Activated CD4-positive, alpha-beta memory T cell treated with anti-CD3 and anti-CD28 coated beads for 36 hours (primary cell): ENCODE measurements around the gene HECTD4. TPM values are rescaled to one million over a fixed set of nuclear protein-coding genes. Genes with fewer than 3 reads are reported as not detected.

Experiments
- CTCF ChIA-PET: fragments of 350-600 bp; sonication (Branson Sonifier 250); formaldehyde crosslinking; loops from one replicate; lab custom pipeline; 2021; ENCODE audit warnings: antibody characterized with exemption, inconsistent platforms; lab: Charles Lee
- POLR2A ChIA-PET: fragments of 350-600 bp; sonication (Branson Sonifier 250); formaldehyde crosslinking; loops from one replicate; lab custom pipeline; 2021; ENCODE audit warnings: antibody characterized with exemption; lab: Charles Lee
- DNase-seq: peaks from one replicate; pipeline ENCODE4 v3.0.0-alpha.2; 2020
- H3K27ac Mint-ChIP-seq: one replicate; pipeline ENCODE4 v1.8.0; 2021; ENCODE audit warnings: mixed read lengths
- H3K27me3 Mint-ChIP-seq: one replicate; pipeline ENCODE4 v1.8.0; 2021; ENCODE audit warnings: mixed read lengths
- H3K36me3 Mint-ChIP-seq: one replicate; pipeline ENCODE4 v1.8.0; 2021; ENCODE audit warnings: mixed read lengths
- H3K4me1 Mint-ChIP-seq: one replicate; pipeline ENCODE4 v1.8.0; 2021; ENCODE audit warnings: low read depth, mixed read lengths
- H3K4me3 Mint-ChIP-seq: one replicate; pipeline ENCODE4 v1.8.0; 2021; ENCODE audit warnings: mild to moderate bottlenecking, mixed read lengths
- H3K9me3 Mint-ChIP-seq: one replicate; pipeline ENCODE4 v1.8.0; 2021; ENCODE audit warnings: mixed read lengths
- intact Hi-C: fragments of 100-400 bp; cut with micrococcal nuclease; formaldehyde crosslinking; loops from one replicate; pipeline ENCODE4 v1.15.1; 2023
- total RNA-seq, 2 experiments: library from RNA; stranded (reverse); gene quantifications; one replicate each; pipeline ENCODE4 v1.2.3, GENCODE V29; 2021

HECTD4 gene
- total RNA-seq, 2 experiments from 2014 or later, result 24.0 to 24.4 TPM

DNA sequence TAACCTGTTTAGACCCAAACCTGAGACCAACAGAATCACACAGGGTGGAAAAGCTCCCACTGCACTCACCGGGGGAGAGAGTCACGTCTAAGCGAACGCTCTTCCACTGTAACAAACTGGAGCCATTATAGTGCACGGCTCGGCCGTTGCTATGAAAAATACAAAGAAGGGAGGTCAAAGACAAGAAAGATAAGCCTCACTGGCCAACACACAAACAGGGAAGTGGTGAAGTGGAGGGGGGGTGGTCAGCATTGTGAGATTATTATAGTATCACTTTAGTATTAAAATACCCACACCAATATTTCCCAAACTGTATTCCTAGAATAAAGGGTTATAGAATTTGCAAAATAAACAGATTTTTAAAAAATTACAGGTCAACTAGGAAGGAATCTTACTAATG lies 166.0 kb downstream of the HECTD4 start:
- intact Hi-C loops, result no loop called here
- Mint-ChIP-seq H3K9me3 (no peaks in the 10 kb centered on the region), H3K27me3 (no peaks in the 10 kb centered on the region), H3K36me3 (peaks cover 14% of the 10 kb centered on the region), H3K27ac (no peak overlapping the region), H3K4me3 (no peak overlapping the region), H3K4me1 (no peaks in the 10 kb centered on the region)
- no peak for DNase-seq
- ChIA-PET CTCF (interaction anchor here (0.6 kb wide), 1 partner anchor 107 kb away, joined by 3 read pairs; no protein-coding TSS in a partner anchor), POLR2A (no interaction called here)

DNA sequence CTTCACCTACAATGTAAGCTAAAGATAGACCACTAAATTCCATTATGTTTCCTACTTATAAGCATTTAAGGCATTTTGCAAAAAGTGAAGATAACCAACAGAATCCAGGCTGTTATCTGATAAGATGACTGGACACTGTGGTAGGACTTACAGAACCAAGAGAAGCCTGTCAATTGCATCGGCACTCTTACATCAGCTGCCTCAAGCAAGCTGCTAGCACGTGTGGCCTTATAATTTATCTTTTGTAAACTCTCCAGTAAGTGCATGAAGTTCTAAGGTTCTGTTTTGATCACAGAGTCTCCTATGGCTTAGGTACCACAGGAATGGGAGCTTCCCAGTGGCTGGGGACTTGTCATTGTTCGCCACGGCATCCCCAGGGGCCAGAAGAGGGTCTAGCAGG lies 168.2 kb downstream of the HECTD4 start:
- no peaks in the 10 kb centered on the region for H3K4me1 Mint-ChIP-seq
- no peak overlapping the region for H3K4me3 Mint-ChIP-seq
- CTCF ChIA-PET, result no interaction called here
- POLR2A ChIA-PET, result no interaction called here
- no peak for DNase-seq
- H3K36me3 Mint-ChIP-seq, result peaks cover 20% of the 10 kb centered on the region
- no peaks in the 10 kb centered on the region for H3K9me3 Mint-ChIP-seq
- intact Hi-C loops, result no loop called here
- H3K27ac Mint-ChIP-seq, result no peak overlapping the region
- H3K27me3 Mint-ChIP-seq, result no peaks in the 10 kb centered on the region

DNA sequence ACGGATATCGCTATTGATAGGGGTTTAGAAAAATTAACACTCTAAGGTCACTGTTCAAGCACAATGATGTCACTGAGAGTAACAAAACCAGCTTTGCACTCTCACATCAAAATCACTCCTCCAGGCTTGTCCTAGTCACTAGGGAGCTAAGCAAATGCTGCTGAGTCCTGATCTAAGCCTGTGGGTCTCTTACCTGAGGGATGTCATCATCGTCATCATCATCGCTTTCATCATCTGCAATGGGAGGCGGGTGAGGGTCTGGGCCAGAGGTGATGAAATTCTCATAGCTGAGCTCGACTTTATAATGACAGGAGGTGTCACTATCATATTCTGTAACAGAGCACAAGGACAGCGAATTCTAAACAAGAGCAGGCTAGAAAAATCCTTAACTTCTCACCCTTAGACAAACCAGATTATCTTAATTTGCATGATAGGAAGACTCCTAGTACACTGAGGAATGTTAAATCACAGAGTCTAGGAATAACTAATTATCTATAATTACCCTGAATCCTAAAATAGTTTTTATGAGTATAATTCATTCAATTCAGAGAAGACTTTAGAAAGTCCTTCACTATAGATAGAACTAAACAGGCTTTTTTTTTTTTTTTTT lies 173.8 kb downstream of the HECTD4 start:
- peaks cover 2% of the 10 kb centered on the region for H3K4me1 Mint-ChIP-seq
- no peak for DNase-seq
- CTCF ChIA-PET, result interaction anchor here (0.9 to 1.6 kb wide), 3 partner anchors 8 to 179 kb away, joined by 3 to 5 read pairs (median 3); no protein-coding TSS in a partner anchor
- H3K27ac Mint-ChIP-seq, result no peak overlapping the region
- POLR2A ChIA-PET, result no interaction called here
- H3K36me3 Mint-ChIP-seq, result peaks cover 28% of the 10 kb centered on the region
- no peak overlapping the region for H3K4me3 Mint-ChIP-seq
- intact Hi-C loops, result no loop called here
- no peaks in the 10 kb centered on the region for H3K9me3 Mint-ChIP-seq
- no peaks in the 10 kb centered on the region for H3K27me3 Mint-ChIP-seq

DNA sequence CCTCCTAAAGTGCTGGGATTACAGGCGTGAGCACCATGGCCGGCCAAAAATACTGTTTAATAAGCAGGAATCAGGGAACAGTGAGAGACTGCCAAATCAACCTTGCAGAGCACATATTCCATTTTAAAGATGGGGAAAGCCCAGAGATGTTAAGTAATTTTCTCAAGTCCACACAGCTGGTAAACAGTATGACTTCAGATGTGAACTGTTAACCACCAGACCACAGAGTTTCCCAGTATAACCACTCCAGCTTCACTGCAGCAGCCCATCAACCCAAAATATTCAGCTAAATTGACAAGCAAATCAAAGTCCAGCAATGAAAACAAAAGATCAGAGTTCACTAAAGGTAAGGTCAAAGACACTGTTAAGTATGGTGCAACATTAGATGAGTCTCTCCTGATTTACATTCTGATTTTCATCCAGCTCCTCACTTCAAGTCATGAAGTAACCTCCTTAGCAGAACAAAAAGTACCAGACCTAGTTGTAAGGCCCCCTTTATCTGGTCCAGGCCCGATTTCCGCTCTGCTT lies 174.8 kb downstream of the HECTD4 start:
- H3K36me3 Mint-ChIP-seq, result peaks cover 32% of the 10 kb centered on the region
- POLR2A ChIA-PET, result no interaction called here
- intact Hi-C loops, result no loop called here
- CTCF ChIA-PET, result interaction anchor here (1.3 to 1.6 kb wide), 2 partner anchors 9 to 180 kb away, joined by 3 to 5 read pairs; no protein-coding TSS in a partner anchor
- H3K27ac Mint-ChIP-seq, result no peak overlapping the region
- H3K27me3 Mint-ChIP-seq, result no peaks in the 10 kb centered on the region
- no peaks in the 10 kb centered on the region for H3K9me3 Mint-ChIP-seq
- H3K4me3 Mint-ChIP-seq, result no peak overlapping the region
- no peak for DNase-seq
- H3K4me1 Mint-ChIP-seq, result peaks cover 2% of the 10 kb centered on the region

DNA sequence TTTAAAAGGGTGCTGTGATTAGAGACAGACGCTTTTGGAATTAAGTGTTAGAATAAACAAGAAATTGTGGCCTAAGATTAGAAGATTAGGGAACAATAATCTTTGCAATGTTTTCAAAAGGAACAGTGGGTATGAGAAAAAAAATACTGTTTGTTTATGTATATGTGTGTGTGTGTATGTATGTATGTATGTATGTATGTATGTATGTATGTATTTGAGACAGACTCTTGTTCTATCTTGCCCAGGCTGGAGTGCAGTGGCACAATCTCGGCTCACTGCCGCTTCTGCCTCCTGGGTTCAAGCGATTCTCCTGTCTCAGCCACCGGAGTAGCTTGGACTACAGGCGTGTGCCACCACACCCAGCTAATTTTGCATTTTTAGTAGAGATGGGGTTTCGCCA lies 175.3 kb downstream of the HECTD4 start:
- CTCF ChIA-PET, result interaction anchor here (1.6 kb wide), 1 partner anchor 180 kb away, joined by 5 read pairs; no protein-coding TSS in a partner anchor
- no peaks in the 10 kb centered on the region for H3K27me3 Mint-ChIP-seq
- no peak overlapping the region for H3K4me3 Mint-ChIP-seq
- no peak for DNase-seq
- H3K4me1 Mint-ChIP-seq, result peaks cover 2% of the 10 kb centered on the region
- POLR2A ChIA-PET, result no interaction called here
- no peaks in the 10 kb centered on the region for H3K9me3 Mint-ChIP-seq
- intact Hi-C loops, result no loop called here
- peaks cover 28% of the 10 kb centered on the region for H3K36me3 Mint-ChIP-seq
- no peak overlapping the region for H3K27ac Mint-ChIP-seq

DNA sequence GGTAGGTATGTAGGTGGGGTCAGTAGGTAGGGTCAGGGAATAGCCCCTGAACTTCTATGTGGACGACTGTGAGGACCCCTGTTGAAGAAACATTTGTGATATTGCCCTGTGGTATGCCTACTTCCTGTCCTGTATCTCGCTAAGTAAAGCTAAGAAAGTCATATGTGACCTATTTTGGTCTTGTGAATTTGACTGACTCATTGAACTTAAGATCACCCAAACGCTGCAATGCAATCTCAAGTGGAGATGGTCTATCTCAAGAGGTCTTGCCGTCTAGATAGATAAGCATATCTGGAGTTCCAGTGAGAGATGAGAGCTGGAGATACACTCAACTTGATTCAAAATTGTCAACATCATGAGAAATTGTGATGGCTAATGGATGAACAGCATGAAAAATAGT lies 183.1 kb downstream of the HECTD4 start:
- Mint-ChIP-seq H3K9me3 (no peaks in the 10 kb centered on the region), H3K36me3 (peaks cover 20% of the 10 kb centered on the region), H3K4me1 (no peaks in the 10 kb centered on the region), H3K27me3 (no peaks in the 10 kb centered on the region), H3K27ac (no peak overlapping the region), H3K4me3 (no peak overlapping the region)
- ChIA-PET POLR2A (interaction anchor here (1.7 kb wide), 1 partner anchor 188 kb away, joined by 6 read pairs; no protein-coding TSS in a partner anchor), CTCF (interaction anchor here (0.7 to 4.7 kb wide), 7 partner anchors 47 to 212 kb away, joined by 3 to 72 read pairs (median 4); partner anchors contain the start of gene ERP29)
- intact Hi-C loops, result loop anchor here (2.0 kb wide), 1 partner anchor 210 kb away; the partner anchor contains the start of gene RPL6
- no peak for DNase-seq

DNA sequence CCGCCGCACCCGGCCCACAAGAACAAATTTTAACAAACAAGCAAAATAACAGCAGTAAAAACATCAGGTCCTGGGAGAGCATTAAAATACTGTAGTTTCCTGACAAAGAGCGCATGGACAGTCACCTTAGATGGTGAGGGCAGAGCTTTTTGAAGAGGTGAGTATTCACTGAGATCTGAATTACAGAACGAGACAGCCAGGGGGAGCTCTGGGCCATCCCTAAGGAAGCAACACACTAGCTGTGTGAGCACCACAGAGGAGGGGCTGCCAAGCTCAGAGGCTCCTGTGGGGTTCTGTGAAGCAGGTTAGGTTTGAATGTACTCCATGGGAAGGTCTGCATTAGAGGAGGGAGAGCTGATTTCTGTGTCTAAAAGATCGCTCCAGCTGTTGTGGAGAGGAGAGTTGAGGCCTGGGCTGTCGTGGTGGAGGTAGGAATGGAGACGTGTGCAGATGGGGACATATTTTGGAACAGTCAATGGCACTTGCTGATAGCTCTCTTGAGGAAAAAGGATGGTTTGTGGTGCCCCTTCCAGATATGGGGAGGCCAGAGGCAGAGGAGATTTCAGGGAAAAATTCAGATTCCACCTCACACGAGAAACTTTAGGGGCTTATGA lies 184.0 kb downstream of the HECTD4 start:
- DNase-seq, result peak; percentile 70
- POLR2A ChIA-PET, result interaction anchor here (1.1 to 1.7 kb wide), 2 partner anchors 73 to 189 kb away, joined by 3 to 6 read pairs; partner anchors contain the start of gene TRAFD1
- CTCF ChIA-PET, result interaction anchor here (0.5 to 4.7 kb wide), 20 partner anchors 9 to 298 kb away, joined by 3 to 72 read pairs (median 4); no protein-coding TSS in a partner anchor
- Mint-ChIP-seq H3K27me3 (no peaks in the 10 kb centered on the region), H3K4me1 (no peaks in the 10 kb centered on the region), H3K9me3 (no peaks in the 10 kb centered on the region), H3K36me3 (peaks cover 18% of the 10 kb centered on the region), H3K27ac (no peak overlapping the region), H3K4me3 (no peak overlapping the region)
- intact Hi-C loops, result loop anchor here (1.0 to 2.0 kb wide), 2 partner anchors 189 to 211 kb away; partner anchors contain the start of gene RPL6

DNA sequence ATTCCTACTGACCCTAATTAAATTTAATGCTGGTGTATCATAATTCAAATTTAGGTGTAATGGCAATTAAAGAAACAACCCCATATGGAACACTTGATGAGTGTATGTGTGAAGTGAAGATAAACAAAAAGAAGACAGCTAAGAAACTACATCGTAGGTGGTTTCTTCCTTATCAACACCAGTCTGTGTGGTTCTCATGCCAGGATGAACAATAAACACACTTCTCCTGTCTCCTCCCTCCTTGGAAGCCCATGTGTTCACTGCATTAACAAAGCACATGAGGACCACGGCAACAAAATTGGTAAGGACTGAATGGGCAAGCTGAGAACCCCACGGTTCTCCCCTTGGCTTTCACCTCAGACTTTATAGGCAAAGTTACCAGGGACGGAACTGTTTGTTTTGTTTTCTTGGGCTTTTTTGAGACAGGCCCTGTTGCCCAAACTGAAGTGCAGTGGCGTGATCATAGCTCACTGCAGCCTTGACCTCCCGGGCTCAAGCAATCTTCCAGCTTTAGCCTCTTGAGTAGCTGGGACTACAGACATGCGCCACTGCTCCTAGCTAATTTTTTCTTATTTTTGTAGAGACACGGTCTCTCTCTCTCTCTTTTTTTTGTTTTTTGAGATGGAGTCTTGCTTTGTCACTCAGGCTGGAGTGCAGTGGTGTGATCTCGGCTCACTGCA lies 185.9 kb downstream of the HECTD4 start:
- DNase-seq, result no peak
- H3K4me1 Mint-ChIP-seq, result no peaks in the 10 kb centered on the region
- intact Hi-C loops, result no loop called here
- no peak overlapping the region for H3K4me3 Mint-ChIP-seq
- H3K27ac Mint-ChIP-seq, result no peak overlapping the region
- H3K9me3 Mint-ChIP-seq, result no peaks in the 10 kb centered on the region
- ChIA-PET CTCF (interaction anchor here (1.0 to 4.7 kb wide), 4 partner anchors 157 to 250 kb away, joined by 3 to 72 read pairs (median 4); no protein-coding TSS in a partner anchor), POLR2A (no interaction called here)
- H3K36me3 Mint-ChIP-seq, result peaks cover 20% of the 10 kb centered on the region
- H3K27me3 Mint-ChIP-seq, result no peaks in the 10 kb centered on the region

DNA sequence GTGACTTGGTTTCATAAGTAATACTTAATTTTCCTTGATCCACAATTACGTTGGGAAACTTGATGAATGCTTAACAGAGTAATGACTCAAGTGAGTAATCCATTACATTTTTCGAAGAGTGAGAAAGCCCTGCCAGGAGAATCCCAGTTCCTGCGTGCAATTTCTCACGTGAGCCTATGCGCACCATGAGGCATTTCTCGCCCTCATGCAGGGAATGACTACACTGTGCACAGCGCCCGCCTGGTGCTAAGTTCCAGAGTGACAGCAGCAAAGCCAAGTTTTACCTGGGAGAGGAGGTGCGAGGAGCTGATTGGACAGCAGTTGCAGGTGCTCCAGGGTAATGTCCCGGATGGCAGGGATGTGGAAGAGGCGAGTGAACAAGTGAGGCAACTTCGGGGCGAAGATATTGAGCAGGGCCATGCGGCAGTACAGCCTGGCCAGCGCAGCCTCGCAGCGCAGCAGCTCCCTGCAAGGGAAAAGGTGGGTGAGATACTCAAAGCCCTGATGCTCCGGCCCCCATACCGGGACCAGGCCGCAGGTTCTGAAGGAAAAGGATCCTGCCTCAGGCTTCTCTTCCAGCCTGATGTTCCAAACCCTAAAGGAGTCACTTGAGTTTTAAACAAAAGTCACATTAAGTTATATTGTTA lies 187.5 kb downstream of the HECTD4 start:
- no peak for DNase-seq
- H3K36me3 Mint-ChIP-seq, result peaks cover 20% of the 10 kb centered on the region
- no peaks in the 10 kb centered on the region for H3K4me1 Mint-ChIP-seq
- H3K4me3 Mint-ChIP-seq, result no peak overlapping the region
- H3K9me3 Mint-ChIP-seq, result no peaks in the 10 kb centered on the region
- no peak overlapping the region for H3K27ac Mint-ChIP-seq
- POLR2A ChIA-PET, result no interaction called here
- CTCF ChIA-PET, result interaction anchor here (1.1 kb wide), 1 partner anchor 193 kb away, joined by 4 read pairs; no protein-coding TSS in a partner anchor
- intact Hi-C loops, result no loop called here
- no peaks in the 10 kb centered on the region for H3K27me3 Mint-ChIP-seq

DNA sequence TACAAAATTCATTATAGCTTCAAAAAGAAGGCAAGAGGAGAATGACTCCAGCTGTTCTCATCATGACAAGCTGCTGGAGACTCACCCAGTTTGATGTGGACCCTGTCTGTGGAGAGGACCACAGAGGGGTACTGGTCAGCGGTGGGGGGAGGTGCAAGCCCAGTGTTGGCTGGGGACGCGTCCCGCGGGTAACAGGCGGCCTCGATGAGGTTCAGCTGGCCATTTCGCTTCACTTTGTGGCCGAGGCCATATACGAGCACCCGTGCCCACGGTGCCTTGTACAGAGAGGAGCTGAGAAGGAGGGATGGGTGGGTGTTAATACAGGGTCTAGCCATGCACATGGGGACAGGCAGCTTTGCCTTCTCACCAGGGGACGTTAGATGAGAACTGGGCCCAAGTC lies 189.8 kb downstream of the HECTD4 start:
- no peak for DNase-seq
- Mint-ChIP-seq H3K27ac (no peak overlapping the region), H3K36me3 (peaks cover 15% of the 10 kb centered on the region), H3K4me3 (no peak overlapping the region), H3K9me3 (no peaks in the 10 kb centered on the region), H3K4me1 (no peaks in the 10 kb centered on the region), H3K27me3 (no peaks in the 10 kb centered on the region)
- intact Hi-C loops, result no loop called here
- ChIA-PET POLR2A (no interaction called here), CTCF (no interaction called here)

DNA sequence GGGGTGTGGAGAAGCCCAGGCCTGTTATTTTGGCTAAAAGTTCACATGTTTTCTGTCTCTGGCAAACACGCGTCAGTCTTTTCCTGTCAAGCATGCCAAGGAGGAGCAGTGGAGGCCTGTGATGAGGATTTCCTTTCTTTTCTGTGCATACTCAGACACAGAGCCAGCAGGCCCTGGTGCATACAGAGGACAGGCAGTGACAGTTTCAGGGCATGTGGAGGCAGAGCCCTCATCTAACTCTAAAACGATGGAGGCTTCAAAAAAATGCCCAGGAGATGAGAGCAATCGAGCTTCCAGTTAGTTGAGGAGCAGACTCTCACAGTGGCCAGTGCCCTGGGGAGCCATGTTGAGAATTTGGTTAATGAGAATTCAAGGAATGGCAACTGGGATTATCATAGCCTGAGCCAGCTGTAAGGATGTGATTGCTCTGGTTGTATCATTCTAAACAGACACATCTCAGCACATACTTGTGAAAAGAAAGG lies 190.3 kb downstream of the HECTD4 start:
- H3K4me1 Mint-ChIP-seq, result no peaks in the 10 kb centered on the region
- intact Hi-C loops, result no loop called here
- no peak overlapping the region for H3K4me3 Mint-ChIP-seq
- H3K9me3 Mint-ChIP-seq, result no peaks in the 10 kb centered on the region
- H3K27me3 Mint-ChIP-seq, result no peaks in the 10 kb centered on the region
- H3K27ac Mint-ChIP-seq, result no peak overlapping the region
- CTCF ChIA-PET, result no interaction called here
- no peak for DNase-seq
- POLR2A ChIA-PET, result no interaction called here
- peaks cover 15% of the 10 kb centered on the region for H3K36me3 Mint-ChIP-seq
